ENCODE data around the gene TTI1.

Gene TTI1

GRCh38 chr20:37977338-37977737 is 55.9 kb downstream of the TTI1 start:
- H4K5ac ChIP-seq (ENCODE audit: low read length): no peak overlapping the region
- H3K4me1 ChIP-seq (ENCODE audit: control insufficient read depth, low read depth, low read length): no peaks in the 10 kb centered on the region
- H2BK5ac ChIP-seq (ENCODE audit: low read length): no peak overlapping the region
- H3K79me2 ChIP-seq (ENCODE audit: control insufficient read depth, insufficient read depth, low read length): no peaks in the 10 kb centered on the region
- no peak overlapping the region for H3K23ac ChIP-seq (ENCODE audit: low read length)
- H4K8ac ChIP-seq (ENCODE audit: low read depth, low read length): no peak overlapping the region
- no CpG with 5 or more reads among the region's 12 CpGs for WGBS (ENCODE audit: extremely low coverage, insufficient coverage, low lambda C conversion rate)
- no peak overlapping the region for H2BK15ac ChIP-seq (replicated peaks; ENCODE audit: low read depth)
- H3K4ac ChIP-seq (ENCODE audit: low read depth, low read length): no peak overlapping the region
- no peak overlapping the region for H2AK5ac ChIP-seq (ENCODE audit: low read length)
- DNase-seq: no peak
- H3K18ac ChIP-seq (ENCODE audit: low read length): no peak overlapping the region
- no peaks in the 10 kb centered on the region for H3K27me3 ChIP-seq (ENCODE audit: insufficient read depth, low read length, poor library complexity)
- no peak overlapping the region for H3K56ac ChIP-seq (ENCODE audit: low read length)
- H3K36me3 ChIP-seq (ENCODE audit: control insufficient read depth, insufficient read depth, low read length): no peaks in the 10 kb centered on the region
- H3K9ac ChIP-seq (ENCODE audit: low read length): no peak overlapping the region
- no peak overlapping the region for H2BK120ac ChIP-seq (ENCODE audit: low read depth, low read length)
- no peak overlapping the region for H3K27ac ChIP-seq (ENCODE audit: low read depth, low read length)
- no peak overlapping the region for H3K4me3 ChIP-seq (ENCODE audit: low read length)
- H3K4me2 ChIP-seq (ENCODE audit: low read length): no peak overlapping the region
- no peaks in the 10 kb centered on the region for H3K79me1 ChIP-seq (ENCODE audit: low read length)

GRCh38 chr20:37976887-37977286 is 56.4 kb downstream of the TTI1 start:
- H3K23ac ChIP-seq (ENCODE audit: low read length): no peak overlapping the region
- no peak overlapping the region for H3K4me3 ChIP-seq (ENCODE audit: low read length)
- H3K79me2 ChIP-seq (ENCODE audit: control insufficient read depth, insufficient read depth, low read length): no peaks in the 10 kb centered on the region
- no peak overlapping the region for H2BK5ac ChIP-seq (ENCODE audit: low read length)
- H3K9ac ChIP-seq (ENCODE audit: low read length): peak overlapping the region; percentile 20
- H3K79me1 ChIP-seq (ENCODE audit: low read length): no peaks in the 10 kb centered on the region
- H2BK15ac ChIP-seq (replicated peaks; ENCODE audit: low read depth): no peak overlapping the region
- no peak overlapping the region for H3K27ac ChIP-seq (ENCODE audit: low read depth, low read length)
- H3K27me3 ChIP-seq (ENCODE audit: insufficient read depth, low read length, poor library complexity): no peaks in the 10 kb centered on the region
- no peak overlapping the region for H2BK120ac ChIP-seq (ENCODE audit: low read depth, low read length)
- no CpG with 5 or more reads among the region's 10 CpGs for WGBS (ENCODE audit: extremely low coverage, insufficient coverage, low lambda C conversion rate)
- H3K4me2 ChIP-seq (ENCODE audit: low read length): no peak overlapping the region
- no peak overlapping the region for H3K56ac ChIP-seq (ENCODE audit: low read length)
- no peak overlapping the region for H3K18ac ChIP-seq (ENCODE audit: low read length)
- no peak overlapping the region for H3K4ac ChIP-seq (ENCODE audit: low read depth, low read length)
- H4K8ac ChIP-seq (ENCODE audit: low read depth, low read length): no peak overlapping the region
- peak; percentile 16 for DNase-seq
- H4K5ac ChIP-seq (ENCODE audit: low read length): no peak overlapping the region
- H2AK5ac ChIP-seq (ENCODE audit: low read length): no peak overlapping the region
- H3K4me1 ChIP-seq (ENCODE audit: control insufficient read depth, low read depth, low read length): no peaks in the 10 kb centered on the region
- H3K36me3 ChIP-seq (ENCODE audit: control insufficient read depth, insufficient read depth, low read length): no peaks in the 10 kb centered on the region

GRCh38 chr20:37973059-37973910 is 60.0 kb downstream of the TTI1 start:
- Histone ChIP-seq H2BK15ac (replicated peaks; ENCODE audit: low read depth) (no peak overlapping the region), H4K8ac (ENCODE audit: low read depth, low read length) (no peak overlapping the region), H3K4me2 (ENCODE audit: low read length) (no peak overlapping the region), H2BK120ac (ENCODE audit: low read depth, low read length) (no peak overlapping the region), H3K4ac (ENCODE audit: low read depth, low read length) (no peak overlapping the region), H2AK5ac (ENCODE audit: low read length) (no peak overlapping the region), H3K79me1 (ENCODE audit: low read length) (no peaks in the 10 kb centered on the region), H3K56ac (ENCODE audit: low read length) (no peak overlapping the region), H3K23ac (ENCODE audit: low read length) (no peak overlapping the region), H3K18ac (ENCODE audit: low read length) (no peak overlapping the region), H3K4me1 (ENCODE audit: control insufficient read depth, low read depth, low read length) (peaks cover 2% of the 10 kb centered on the region), H3K9ac (ENCODE audit: low read length) (no peak overlapping the region), H3K27ac (ENCODE audit: low read depth, low read length) (no peak overlapping the region), H3K4me3 (ENCODE audit: low read length) (no peak overlapping the region), H3K79me2 (ENCODE audit: control insufficient read depth, insufficient read depth, low read length) (no peaks in the 10 kb centered on the region), H3K36me3 (ENCODE audit: control insufficient read depth, insufficient read depth, low read length) (no peaks in the 10 kb centered on the region), H4K5ac (ENCODE audit: low read length) (no peak overlapping the region), H3K27me3 (ENCODE audit: insufficient read depth, low read length, poor library complexity) (no peaks in the 10 kb centered on the region), H2BK5ac (ENCODE audit: low read length) (no peak overlapping the region)
- WGBS (ENCODE audit: extremely low coverage, insufficient coverage, low lambda C conversion rate): no CpG with 5 or more reads among the region's 12 CpGs
- no peak for DNase-seq

- peaks cover 2% of the 10 kb centered on the region for H3K4me1 ChIP-seq (ENCODE audit: control insufficient read depth, low read depth, low read length)
- H3K36me3 ChIP-seq (ENCODE audit: control insufficient read depth, insufficient read depth, low read length): no peaks in the 10 kb centered on the region
- H3K18ac ChIP-seq (ENCODE audit: low read length): no peak overlapping the region
- no peak overlapping the region for H3K9ac ChIP-seq (ENCODE audit: low read length)
- no peak overlapping the region for H4K8ac ChIP-seq (ENCODE audit: low read depth, low read length)
- H3K79me2 ChIP-seq (ENCODE audit: control insufficient read depth, insufficient read depth, low read length): no peaks in the 10 kb centered on the region
- no CpG with 5 or more reads among the region's 7 CpGs for WGBS (ENCODE audit: extremely low coverage, insufficient coverage, low lambda C conversion rate)
- DNase-seq: no peak
- H3K79me1 ChIP-seq (ENCODE audit: low read length): no peaks in the 10 kb centered on the region
- no peak overlapping the region for H3K4me2 ChIP-seq (ENCODE audit: low read length)
- no peak overlapping the region for H3K4me3 ChIP-seq (ENCODE audit: low read length)
- H4K5ac ChIP-seq (ENCODE audit: low read length): no peak overlapping the region
- no peak overlapping the region for H2BK5ac ChIP-seq (ENCODE audit: low read length)
- no peak overlapping the region for H3K23ac ChIP-seq (ENCODE audit: low read length)
- no peak overlapping the region for H3K56ac ChIP-seq (ENCODE audit: low read length)
- H2BK15ac ChIP-seq (replicated peaks; ENCODE audit: low read depth): no peak overlapping the region
- no peak overlapping the region for H3K4ac ChIP-seq (ENCODE audit: low read depth, low read length)
- no peak overlapping the region for H2BK120ac ChIP-seq (ENCODE audit: low read depth, low read length)
- H3K27me3 ChIP-seq (ENCODE audit: insufficient read depth, low read length, poor library complexity): no peaks in the 10 kb centered on the region
- no peak overlapping the region for H3K27ac ChIP-seq (ENCODE audit: low read depth, low read length)
- no peak overlapping the region for H2AK5ac ChIP-seq (ENCODE audit: low read length)
Observed at GRCh38 chr20:37972256-37973058, 60.8 kb downstream of the TTI1 start.

- no peak overlapping the region for H3K18ac ChIP-seq (ENCODE audit: low read length)
- no peaks in the 10 kb centered on the region for H3K27me3 ChIP-seq (ENCODE audit: insufficient read depth, low read length, poor library complexity)
- no CpG with 5 or more reads among the region's 5 CpGs for WGBS (ENCODE audit: extremely low coverage, insufficient coverage, low lambda C conversion rate)
- H3K79me2 ChIP-seq (ENCODE audit: control insufficient read depth, insufficient read depth, low read length): no peaks in the 10 kb centered on the region
- no peak overlapping the region for H3K4me2 ChIP-seq (ENCODE audit: low read length)
- no peak overlapping the region for H2AK5ac ChIP-seq (ENCODE audit: low read length)
- no peak overlapping the region for H3K56ac ChIP-seq (ENCODE audit: low read length)
- no peak overlapping the region for H2BK15ac ChIP-seq (replicated peaks; ENCODE audit: low read depth)
- no peak overlapping the region for H3K9ac ChIP-seq (ENCODE audit: low read length)
- H2BK5ac ChIP-seq (ENCODE audit: low read length): no peak overlapping the region
- H4K8ac ChIP-seq (ENCODE audit: low read depth, low read length): no peak overlapping the region
- DNase-seq: no peak
- H3K4me1 ChIP-seq (ENCODE audit: control insufficient read depth, low read depth, low read length): peaks cover 2% of the 10 kb centered on the region
- no peaks in the 10 kb centered on the region for H3K36me3 ChIP-seq (ENCODE audit: control insufficient read depth, insufficient read depth, low read length)
- H4K5ac ChIP-seq (ENCODE audit: low read length): no peak overlapping the region
- no peaks in the 10 kb centered on the region for H3K79me1 ChIP-seq (ENCODE audit: low read length)
- H3K4ac ChIP-seq (ENCODE audit: low read depth, low read length): no peak overlapping the region
- H3K27ac ChIP-seq (ENCODE audit: low read depth, low read length): no peak overlapping the region
- no peak overlapping the region for H3K4me3 ChIP-seq (ENCODE audit: low read length)
- no peak overlapping the region for H3K23ac ChIP-seq (ENCODE audit: low read length)
- no peak overlapping the region for H2BK120ac ChIP-seq (ENCODE audit: low read depth, low read length)
Observed at GRCh38 chr20:37971561-37972127, 61.6 kb downstream of the TTI1 start.
